K562 (cell line): ENCODE measurements around the gene MVP. TPM values are rescaled to one million over a fixed set of nuclear protein-coding genes. Genes with fewer than 3 reads are reported as not detected.

Source experiments
- CHD1 ChIP-seq: fragments of 200-600 bp; sonication (generic); IDR thresholded peaks from one replicate; pipeline ENCODE4 v1.6.1; 2012; ENCODE audit warnings: mild to moderate bottlenecking, moderate library complexity, low read length, inconsistent platforms
- ELF1 ChIP-seq: fragments of 200-800 bp; sonication (Bioruptor generic); IDR thresholded peaks from 2 replicates; pipeline ENCODE4 v1.6.1; 2016; ENCODE audit warnings: missing genetic modification characterization, missing compliant biosample characterization
- FOXK1 ChIP-seq: sonication (generic); formaldehyde crosslinking; IDR thresholded peaks from 2 replicates; pipeline ENCODE4 v1.8.0; 2022; ENCODE audit warnings: missing genetic modification reagents, mild to moderate bottlenecking, borderline replicate concordance
- NFRKB ChIP-seq: fragments of 450-650 bp; IDR thresholded peaks from 2 replicates; pipeline ENCODE4 v1.6.1; 2016; ENCODE audit warnings: low read depth
- NR2F6 ChIP-seq: fragments of 450-650 bp; formaldehyde crosslinking; IDR thresholded peaks from 2 replicates; pipeline ENCODE4 v1.4.0; 2020; ENCODE audit warnings: mild to moderate bottlenecking
- NRF1 ChIP-seq, 2 experiments: fragments of 450-650 bp; IDR thresholded peaks in 1 of 2; conservative IDR thresholded peaks in 1 of 2; 2 replicates each; pipeline ENCODE4 v1.6.1; 2014; ENCODE audit warnings: mild to moderate bottlenecking in 2 of 2
- SLC30A9 ChIP-seq: fragments of 250-450 bp; sonication (Bioruptor Pico); IDR thresholded peaks from 2 replicates; pipeline ENCODE4 v1.8.0; 2022; ENCODE audit warnings: mild to moderate bottlenecking, moderate library complexity
- TBP ChIP-seq: optimal IDR thresholded peaks from 2 replicates; pipeline ENCODE3; 2011; ENCODE audit warnings: low read depth, low read length, improper control_type of control experiment
- TOE1 ChIP-seq, 2 experiments: fragments of 450-650 bp in 1 of 2; sonication (generic) in 1 of 2; formaldehyde crosslinking in 1 of 2; IDR thresholded peaks; 2 replicates each; pipeline versions ENCODE4 v1.7.1 to v1.8.0; 2016 to 2022; ENCODE audit warnings: borderline replicate concordance in 2 of 2, mild to moderate bottlenecking in 2 of 2, antibody characterized with exemption in 1 of 2, inconsistent platforms in 1 of 2, low read depth in 1 of 2, missing genetic modification reagents in 1 of 2, moderate library complexity in 1 of 2
- ZNF24 ChIP-seq: fragments of 450-650 bp; IDR thresholded peaks from 2 replicates; pipeline ENCODE4 v1.6.1; 2016
- ZNF347 ChIP-seq: fragments of 450-650 bp; formaldehyde crosslinking; IDR thresholded peaks from 2 replicates; pipeline ENCODE4 v1.4.0; 2020; ENCODE audit warnings: low read depth, mild to moderate bottlenecking, moderate library complexity
- ZNF384 ChIP-seq: IDR thresholded peaks from 2 replicates; pipeline ENCODE4 v1.6.1; 2012; ENCODE audit warnings: low read depth, low read length, improper control_type of control experiment
- polyA plus RNA-seq, 8 experiments: library from polyadenylated mRNA; depleted of rRNA in 4 of 8; stranded (reverse) in 5 of 8; unstranded in 3 of 8; fragments of >200 nt; fragmentation: Nextera tagmentation in 2 of 8; fragmentation: Illumina TruSeq in 1 of 8; extraction: Ambion mirVana in 2 of 8; extraction: Trizol in 1 of 8; gene quantifications; 2 replicates each; pipeline versions ENCODE4 v1.2.1 to v1.2.3, GENCODE V29; 2011 to 2014; ENCODE audit warnings: inconsistent platforms in 1 of 8, missing spikeins in 1 of 8
- total RNA-seq, 7 experiments: library from RNA; depleted of rRNA in 6 of 7; stranded (reverse); fragments of >200 nt in 6 of 7; fragmentation: Illumina TruSeq in 2 of 7; extraction: Trizol in 2 of 7; gene quantifications; 2 replicates each; pipeline versions ENCODE4 v1.2.1 to v1.2.3, GENCODE V29; 2011 to 2021; ENCODE audit warnings: low replicate concordance in 1 of 7
- TF ChIP-seq, protein P1 (sequence below): fragments of 450-650 bp; conservative IDR thresholded peaks from 2 replicates; pipeline ENCODE4 v1.6.1; 2016; ENCODE audit warnings: missing genetic modification characterization, low read depth, mild to moderate bottlenecking, control low read depth, missing compliant biosample characterization
- TF ChIP-seq, protein P2 (sequence below): sonication (generic); formaldehyde crosslinking; IDR thresholded peaks from 2 replicates; pipeline ENCODE4 v1.8.1; 2023; ENCODE audit warnings: mild to moderate bottlenecking, missing genetic modification reagents
- TF ChIP-seq, protein P3 (sequence below): IDR thresholded peaks from 2 replicates; pipeline ENCODE4 v1.6.1; 2011; ENCODE audit not compliant: insufficient read length; ENCODE audit errors: extremely low read depth

MVP gene
- total and polyA plus RNA-seq, 9 of the 15 experiments (the other 6 are each of a cell fraction or from before 2014, with no cell fraction given): 0.39 to 1.9 (median 0.76) TPM; not detected in 2

DNA sequence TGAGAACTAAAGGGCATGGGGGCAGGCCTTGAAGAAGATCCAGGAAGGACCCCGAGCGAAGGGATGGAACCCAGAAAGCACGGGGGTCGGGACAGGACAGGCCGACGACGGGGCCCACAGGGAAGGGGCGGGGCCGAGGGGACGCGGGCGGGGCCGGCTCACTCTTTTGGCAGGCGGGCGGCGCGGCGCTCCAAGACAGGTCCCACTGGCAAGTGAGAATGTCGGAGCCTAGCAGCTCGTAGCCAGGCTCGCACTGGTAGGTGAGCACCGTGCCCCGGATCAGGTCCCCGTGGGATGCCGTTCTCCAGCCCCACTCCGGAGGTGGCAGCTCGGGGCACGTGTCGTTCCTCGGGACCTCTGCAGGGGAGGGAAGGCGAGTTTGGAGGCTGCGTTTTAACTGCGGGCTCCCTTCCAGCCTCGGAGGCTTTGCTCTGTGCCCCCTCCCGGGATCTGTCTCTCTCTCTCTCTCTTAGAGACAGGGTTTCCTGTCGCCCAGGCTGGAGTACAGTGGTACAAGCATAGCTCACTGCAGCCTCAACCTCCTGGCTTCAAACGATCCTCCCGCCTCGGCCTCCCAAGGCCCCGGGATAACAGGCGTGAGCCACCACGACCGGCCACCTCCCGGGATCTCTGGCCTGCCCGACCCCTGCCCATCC, 56.5 kb downstream of the MVP start (continued):
- TF ChIP-seq NR2F6 (no peak), ELF1 (no peak), ZNF347 (CRISPR knock-in tag) (no peak), SLC30A9 (CRISPR knock-in tag) (no peak), ZNF24 (no peak), NFRKB (no peak), NRF1 (conservative IDR thresholded peaks at IDR 0.05 in 1 of 2, IDR thresholded peaks at IDR 0.05 in 1 of 2) (no peak), CHD1 (no peak), TBP (no peak), TOE1 (IDR thresholded peaks at IDR 0.05; ENCODE audit: borderline replicate concordance) (no peak), TOE1 (CRISPR knock-in tag; IDR thresholded peaks at IDR 0.05; ENCODE audit: borderline replicate concordance, low read depth) (no peak), ZNF384 (no peak), FOXK1 (CRISPR knock-in tag) (0 out of 2 replicates have a peak, but pooled peaks have one; percentile 75)
- TF ChIP-seq, protein P1, sequence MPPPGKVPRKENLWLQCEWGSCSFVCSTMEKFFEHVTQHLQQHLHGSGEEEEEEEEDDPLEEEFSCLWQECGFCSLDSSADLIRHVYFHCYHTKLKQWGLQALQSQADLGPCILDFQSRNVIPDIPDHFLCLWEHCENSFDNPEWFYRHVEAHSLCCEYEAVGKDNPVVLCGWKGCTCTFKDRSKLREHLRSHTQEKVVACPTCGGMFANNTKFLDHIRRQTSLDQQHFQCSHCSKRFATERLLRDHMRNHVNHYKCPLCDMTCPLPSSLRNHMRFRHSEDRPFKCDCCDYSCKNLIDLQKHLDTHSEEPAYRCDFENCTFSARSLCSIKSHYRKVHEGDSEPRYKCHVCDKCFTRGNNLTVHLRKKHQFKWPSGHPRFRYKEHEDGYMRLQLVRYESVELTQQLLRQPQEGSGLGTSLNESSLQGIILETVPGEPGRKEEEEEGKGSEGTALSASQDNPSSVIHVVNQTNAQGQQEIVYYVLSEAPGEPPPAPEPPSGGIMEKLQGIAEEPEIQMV (tag): no peak
- TF ChIP-seq, protein P2, sequence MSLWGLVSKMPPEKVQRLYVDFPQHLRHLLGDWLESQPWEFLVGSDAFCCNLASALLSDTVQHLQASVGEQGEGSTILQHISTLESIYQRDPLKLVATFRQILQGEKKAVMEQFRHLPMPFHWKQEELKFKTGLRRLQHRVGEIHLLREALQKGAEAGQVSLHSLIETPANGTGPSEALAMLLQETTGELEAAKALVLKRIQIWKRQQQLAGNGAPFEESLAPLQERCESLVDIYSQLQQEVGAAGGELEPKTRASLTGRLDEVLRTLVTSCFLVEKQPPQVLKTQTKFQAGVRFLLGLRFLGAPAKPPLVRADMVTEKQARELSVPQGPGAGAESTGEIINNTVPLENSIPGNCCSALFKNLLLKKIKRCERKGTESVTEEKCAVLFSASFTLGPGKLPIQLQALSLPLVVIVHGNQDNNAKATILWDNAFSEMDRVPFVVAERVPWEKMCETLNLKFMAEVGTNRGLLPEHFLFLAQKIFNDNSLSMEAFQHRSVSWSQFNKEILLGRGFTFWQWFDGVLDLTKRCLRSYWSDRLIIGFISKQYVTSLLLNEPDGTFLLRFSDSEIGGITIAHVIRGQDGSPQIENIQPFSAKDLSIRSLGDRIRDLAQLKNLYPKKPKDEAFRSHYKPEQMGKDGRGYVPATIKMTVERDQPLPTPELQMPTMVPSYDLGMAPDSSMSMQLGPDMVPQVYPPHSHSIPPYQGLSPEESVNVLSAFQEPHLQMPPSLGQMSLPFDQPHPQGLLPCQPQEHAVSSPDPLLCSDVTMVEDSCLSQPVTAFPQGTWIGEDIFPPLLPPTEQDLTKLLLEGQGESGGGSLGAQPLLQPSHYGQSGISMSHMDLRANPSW (CRISPR knock-in tag): no peak
- TF ChIP-seq, protein P3, sequence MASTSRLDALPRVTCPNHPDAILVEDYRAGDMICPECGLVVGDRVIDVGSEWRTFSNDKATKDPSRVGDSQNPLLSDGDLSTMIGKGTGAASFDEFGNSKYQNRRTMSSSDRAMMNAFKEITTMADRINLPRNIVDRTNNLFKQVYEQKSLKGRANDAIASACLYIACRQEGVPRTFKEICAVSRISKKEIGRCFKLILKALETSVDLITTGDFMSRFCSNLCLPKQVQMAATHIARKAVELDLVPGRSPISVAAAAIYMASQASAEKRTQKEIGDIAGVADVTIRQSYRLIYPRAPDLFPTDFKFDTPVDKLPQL: no peak
